Measurements from ENCODE around the gene IPO4.

- TF ChIP-seq CTCF (IDR thresholded peaks at IDR 0.05 in 2 of 3, conservative IDR thresholded peaks at IDR 0.05 in 1 of 3; ENCODE audit: borderline replicate concordance in 1 of 3, insufficient read depth in 1 of 3, low read depth in 2 of 3, low read length in 2 of 3) (no peak), POLR2AphosphoS5 (IDR thresholded peaks at IDR 0.05; ENCODE audit: low read depth, low read length) (no peak), SRF (IDR thresholded peaks at IDR 0.05; ENCODE audit: low read depth) (no peak), EZH2 (IDR thresholded peaks at IDR 0.05) (no peak), JUND (IDR thresholded peaks at IDR 0.05) (no peak), SP1 (IDR thresholded peaks at IDR 0.05; ENCODE audit: low read depth) (no peak), ZNF274 (IDR thresholded peaks at IDR 0.05; ENCODE audit: low read depth, low read length) (no peak), POLR2A (IDR thresholded peaks at IDR 0.05; ENCODE audit: borderline replicate concordance, extremely low read depth, insufficient read depth, insufficient read length) (no peak), CEBPB (IDR thresholded peaks at IDR 0.05; ENCODE audit: low read depth) (no peak), CBX3 (IDR thresholded peaks at IDR 0.05; ENCODE audit: low read depth) (no peak), ZFX (IDR thresholded peaks at IDR 0.05) (no peak)
Observed at GRCh38 chr14:24132976-24133375, 55.6 kb downstream of the IPO4 start.
